GM18519 (cell line): Measurements from ENCODE around the gene SREBF1.

ENCODE experiments used
- ATAC-seq: cut with Tn5 transposase; IDR thresholded peaks from one replicate; pipeline ENCODE4 v1.9.1; 2021; ENCODE audit warnings: mild to moderate bottlenecking, moderate library complexity; ENCODE audit not compliant: unreplicated experiment, low FRiP score

SREBF1 gene

GRCh38 chr17:17836818-17837379, at the start of gene SREBF1:
SREBF1 (minus strand) TSS chr17:17836986; CDS start chr17:17836817, 169 bp downstream.
- peak; percentile 13 for ATAC-seq

DNA sequence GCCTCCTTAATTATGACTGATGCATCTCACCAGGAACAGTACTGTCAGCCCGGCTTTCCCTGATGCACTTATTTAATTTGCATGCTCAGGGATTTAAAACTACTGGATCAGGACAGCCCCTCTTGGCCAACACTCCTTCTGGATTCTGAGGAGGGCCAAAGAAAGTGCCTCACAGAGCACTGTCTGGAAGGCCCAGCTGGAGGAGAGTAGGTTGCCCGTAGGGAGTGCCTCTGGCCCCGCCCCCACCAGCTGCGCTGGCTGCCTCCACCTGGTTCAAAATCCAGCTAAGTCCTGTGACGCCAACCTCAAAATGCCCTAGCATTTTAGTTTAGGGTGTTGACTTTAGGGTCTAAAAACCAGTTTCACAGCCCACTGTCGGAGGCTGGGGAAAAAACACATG, 49.4 kb upstream of the SREBF1 start:
- ATAC-seq: no peak

GRCh38 chr17:17884391-17885357, 47.9 kb upstream of the SREBF1 start:
- no peak for ATAC-seq

DNA sequence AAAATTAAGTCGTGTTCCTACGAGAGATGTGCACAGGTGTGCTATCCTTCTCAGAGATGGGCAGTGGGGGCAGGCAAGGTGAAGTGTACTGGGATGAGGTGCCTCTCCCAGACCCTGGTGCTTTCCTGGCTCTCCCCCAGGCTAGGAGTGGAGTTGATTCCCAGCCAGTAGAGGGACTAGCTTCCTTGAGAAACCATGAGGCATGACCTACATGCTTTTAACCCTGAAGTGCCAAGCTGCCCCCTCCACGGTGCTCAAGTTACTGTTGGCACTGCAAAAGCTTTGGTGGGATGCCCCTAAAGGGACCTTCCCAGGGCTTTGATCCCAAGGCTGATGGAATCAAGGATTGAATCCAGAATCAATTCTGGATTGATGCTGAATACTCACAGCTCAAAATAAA, 47.0 kb upstream of the SREBF1 start:
- no peak for ATAC-seq

DNA sequence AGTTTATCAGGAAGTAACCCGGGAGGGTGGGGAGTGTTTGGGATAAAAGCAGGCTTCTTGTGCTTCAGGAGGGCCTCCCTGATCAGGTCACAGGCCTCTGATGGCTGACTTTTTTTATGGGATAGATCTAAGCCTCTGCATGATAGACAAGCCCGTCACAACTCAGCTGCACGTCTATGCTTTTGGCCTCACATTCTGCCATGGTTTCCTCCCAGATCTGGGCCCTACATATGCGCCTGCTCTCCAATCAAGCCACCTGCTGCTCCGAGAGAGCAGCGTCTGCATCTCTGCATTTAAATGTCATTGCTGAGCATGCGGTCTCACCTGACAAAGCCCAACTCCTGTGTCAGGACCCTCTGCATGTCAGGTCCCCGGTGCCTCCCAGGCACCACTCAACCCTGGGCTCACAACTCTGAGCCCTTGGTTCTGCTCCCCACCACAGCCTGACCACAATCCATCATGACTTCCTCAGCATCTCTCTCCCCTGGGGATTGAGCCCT, 45.3 kb upstream of the SREBF1 start:
- no peak for ATAC-seq

GRCh38 chr17:17880577-17881196, 43.9 kb upstream of the SREBF1 start:
- ATAC-seq: no peak

DNA sequence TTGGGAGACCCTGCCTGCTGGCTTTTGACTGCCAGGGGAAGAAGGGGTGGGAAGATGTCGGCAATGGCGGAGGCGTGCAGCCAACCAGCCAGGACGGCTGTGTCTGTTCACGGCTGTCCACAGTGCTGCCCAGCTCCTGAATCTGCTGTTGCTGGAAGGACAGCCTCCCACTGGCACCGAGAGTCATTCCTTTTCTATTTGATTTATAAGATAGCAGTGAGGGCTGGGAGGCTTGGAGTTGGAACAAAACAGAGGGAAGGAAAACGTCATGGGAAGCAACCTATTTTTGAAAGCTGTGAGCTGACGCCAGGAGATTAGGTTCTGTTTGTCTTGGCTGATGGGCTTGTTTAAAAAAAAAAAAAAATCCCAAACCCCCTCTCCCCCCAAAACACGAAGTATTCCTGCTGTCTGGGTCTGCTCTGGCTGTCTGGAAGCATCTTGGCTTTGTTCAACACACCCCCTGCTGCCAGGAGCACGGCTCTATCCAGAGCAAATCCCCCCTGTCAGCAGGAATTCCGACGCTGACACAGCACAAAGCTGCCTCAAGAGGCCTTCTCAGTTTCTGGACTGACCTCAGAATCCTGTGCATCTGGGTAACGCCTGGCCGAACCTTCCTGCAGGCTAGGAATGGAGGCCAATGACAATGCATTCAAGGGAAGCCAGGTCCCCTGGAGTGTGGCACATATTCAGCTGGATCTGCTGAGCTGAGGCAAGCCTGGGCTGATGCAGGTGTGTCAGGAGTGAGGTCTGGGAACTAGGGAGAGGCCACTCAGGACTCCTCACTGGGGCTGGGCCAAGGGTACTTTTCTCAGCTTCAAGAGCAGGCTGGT, 41.0 kb upstream of the SREBF1 start:
- no peak for ATAC-seq

DNA sequence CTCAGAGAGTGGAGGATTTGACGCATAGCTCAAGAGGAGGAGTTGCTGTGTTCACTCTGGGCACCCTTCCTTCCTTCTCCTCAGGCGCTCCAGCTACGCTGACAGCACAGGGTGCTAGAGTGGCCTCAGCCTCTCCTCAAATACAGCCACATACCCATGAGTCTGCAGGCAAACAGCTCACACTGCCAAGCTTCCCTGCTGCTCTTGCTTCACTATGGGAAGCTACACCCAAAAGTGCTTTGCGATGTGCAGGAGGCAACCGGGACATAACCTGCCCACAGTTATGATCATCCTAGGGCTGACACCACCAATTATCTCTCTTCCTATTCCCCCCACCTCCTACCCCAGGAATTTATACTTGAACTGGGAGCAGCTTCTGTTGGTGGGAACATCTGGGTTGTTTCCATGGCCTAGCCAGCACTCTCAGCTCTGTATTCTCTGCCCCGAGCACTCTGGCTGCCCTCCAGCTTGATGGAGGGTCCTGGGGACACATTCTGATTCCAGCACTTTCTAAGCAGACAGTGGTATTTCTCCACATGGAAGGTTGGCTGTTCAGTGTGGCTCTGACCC, 40.3 kb upstream of the SREBF1 start:
- no peak for ATAC-seq

DNA sequence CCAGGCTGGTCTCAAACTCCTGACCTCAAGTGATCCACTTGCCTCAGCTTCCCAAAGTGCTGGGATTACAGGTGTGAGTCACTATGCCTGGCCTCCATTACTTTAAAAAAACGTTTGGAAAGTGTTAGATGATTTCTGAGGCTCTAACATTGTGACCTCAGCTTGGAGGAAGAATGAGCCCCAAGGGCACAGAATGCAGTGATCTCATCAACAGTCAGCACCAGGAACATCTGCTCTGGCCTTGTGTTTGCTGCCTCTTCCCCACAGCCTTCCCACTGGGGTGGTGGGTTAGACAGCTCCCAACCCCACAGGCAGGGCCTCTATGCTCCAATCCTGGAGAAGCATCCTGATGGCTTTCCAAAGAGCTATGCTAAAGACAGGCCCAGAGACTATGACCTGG, 37.7 kb upstream of the SREBF1 start:
- no peak for ATAC-seq

DNA sequence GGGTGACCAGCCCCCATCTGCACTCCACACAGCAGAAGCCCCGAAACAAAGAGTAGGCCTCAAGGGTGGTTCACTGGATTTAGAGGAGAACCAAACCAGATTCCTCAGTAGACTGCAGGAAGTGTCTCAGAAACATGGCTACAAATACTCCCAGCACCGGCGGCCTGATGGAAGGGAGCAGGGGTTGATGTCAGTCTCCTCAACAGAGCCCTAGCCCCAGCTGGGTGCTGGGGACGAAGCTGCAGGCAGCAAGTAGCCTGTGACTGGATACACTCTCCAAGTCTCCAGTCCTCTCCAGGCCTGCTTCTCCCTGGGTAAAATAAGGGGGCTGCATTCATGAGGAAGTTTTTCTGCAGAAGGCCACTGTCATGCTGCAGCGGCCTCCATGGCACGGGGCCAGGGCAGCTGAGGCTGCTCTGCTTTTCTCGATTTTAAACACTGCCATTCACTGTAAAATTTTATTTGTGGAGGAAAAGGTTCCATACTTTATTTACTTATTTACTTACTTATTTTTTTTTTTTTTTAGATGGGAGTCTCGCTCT, 36.7 kb upstream of the SREBF1 start:
- ATAC-seq: no peak

- ATAC-seq: no peak
These were observed 36.0 kb upstream of the SREBF1 start for GRCh38 chr17:17872547-17873345.

- ATAC-seq: no peak
These were observed 35.1 kb upstream of the SREBF1 start for GRCh38 chr17:17871913-17872312.

DNA sequence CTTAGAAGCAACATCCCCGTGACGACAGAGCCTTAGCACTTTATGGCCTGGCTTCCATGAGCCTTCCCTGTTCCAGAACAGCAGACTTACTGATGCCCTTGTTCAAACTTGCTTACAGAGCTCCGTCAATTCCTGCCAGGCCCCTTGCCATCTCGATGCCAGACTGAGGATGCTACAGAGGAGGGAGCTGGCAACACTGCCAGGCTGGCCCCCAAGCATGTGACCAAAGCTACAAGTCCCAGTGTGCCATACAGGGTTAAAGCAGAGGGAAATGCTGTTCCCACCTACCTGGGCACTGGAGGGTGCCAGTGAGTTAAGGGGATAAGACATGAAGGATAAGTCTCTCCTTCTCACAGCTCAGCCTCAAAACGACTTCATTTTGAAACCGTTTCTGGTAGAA, 33.5 kb upstream of the SREBF1 start:
- ATAC-seq: no peak

DNA sequence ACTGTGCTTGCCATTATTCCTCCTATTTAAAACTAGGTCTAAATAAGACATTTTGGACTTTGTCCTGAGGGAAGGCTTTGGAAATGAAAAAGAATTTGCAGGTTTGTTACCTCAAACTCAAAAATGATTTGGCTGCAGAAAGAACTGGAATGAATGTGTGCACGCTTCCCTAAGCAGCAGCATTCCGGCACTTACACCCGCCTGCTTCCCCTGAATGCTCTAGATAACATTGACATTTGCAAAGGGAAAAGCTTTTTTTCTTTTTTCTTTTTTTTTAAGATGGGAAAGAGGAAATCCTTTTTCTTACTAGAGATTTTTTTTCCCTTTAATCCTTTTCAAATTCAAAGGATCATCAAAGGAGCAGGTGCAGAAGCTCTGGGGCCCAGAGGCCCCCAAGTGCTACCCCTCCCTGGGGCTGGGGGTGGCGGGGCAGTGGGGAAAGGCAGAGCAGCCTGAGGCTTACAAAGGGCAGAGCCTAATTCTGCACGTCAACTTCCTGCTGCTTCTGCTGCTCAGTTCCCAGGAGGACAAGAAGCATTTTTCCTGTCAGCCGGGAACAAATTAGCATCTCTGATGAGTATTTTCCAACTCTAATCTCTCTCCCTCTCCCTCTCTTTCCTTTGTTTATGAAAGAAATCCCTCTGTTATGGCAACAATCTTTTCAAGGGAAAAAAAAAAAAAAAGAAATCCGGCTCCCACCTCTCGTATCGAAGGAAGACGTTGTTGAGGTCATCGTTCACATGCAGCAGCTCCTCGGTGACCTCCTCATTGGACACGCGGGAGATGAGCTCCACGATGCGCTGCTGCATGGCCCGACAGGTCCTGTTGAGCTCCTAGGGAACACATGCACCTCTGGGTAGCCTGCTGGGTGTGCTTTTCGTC, 32.1 kb upstream of the SREBF1 start:
- ATAC-seq: no peak

GRCh38 chr17:17866897-17867296, 30.1 kb upstream of the SREBF1 start:
- no peak for ATAC-seq

DNA sequence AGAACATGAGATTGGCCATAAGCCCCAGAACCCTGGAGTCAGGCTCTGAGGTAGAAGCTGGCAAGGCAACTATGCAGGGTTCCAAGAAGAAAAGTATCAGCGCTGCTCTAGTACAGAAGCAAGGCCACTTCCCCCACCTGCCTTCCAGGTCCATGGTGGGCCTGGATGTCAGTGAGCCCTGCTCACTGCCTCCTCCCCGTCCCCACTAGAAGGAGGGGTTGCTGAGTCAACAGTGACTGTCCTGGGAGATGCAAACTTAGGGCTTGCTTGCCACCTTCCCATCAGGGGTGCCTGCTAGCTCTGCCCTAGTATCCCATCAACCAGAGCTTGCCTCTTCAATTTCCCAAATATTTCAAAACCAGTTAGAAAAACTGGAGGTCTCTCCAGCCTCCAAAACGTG, 29.6 kb upstream of the SREBF1 start:
- no peak for ATAC-seq

- ATAC-seq: no peak
These were observed 28.2 kb upstream of the SREBF1 start for GRCh38 chr17:17865035-17865434.

DNA sequence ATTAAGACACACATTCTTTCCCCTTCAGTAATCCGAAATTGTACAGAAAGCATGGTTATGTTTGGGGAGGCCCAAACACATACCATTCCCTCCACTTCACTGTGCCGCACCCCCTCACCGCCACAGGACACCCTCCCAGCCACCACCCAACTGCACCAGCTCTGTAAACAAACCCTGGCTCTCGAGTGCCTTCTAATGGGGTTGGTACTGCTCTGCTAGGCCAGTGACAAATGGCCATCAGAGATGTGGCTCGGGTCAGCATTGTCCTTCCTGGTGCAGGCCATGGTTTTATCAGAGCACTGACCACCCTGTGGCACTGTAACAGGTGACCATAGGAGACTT, 24.0 kb upstream of the SREBF1 start:
- no peak for ATAC-seq
